Astrocyte of the hippocampus (primary cell): Measurements from ENCODE around the gene ARSJ.
A peak's percentile ranks its signal among the peaks of the same experiment; 100 is the strongest.

Experiments used
- DNase-seq: peaks from one replicate; pipeline ENCODE4 v3.0.0; 2011; ENCODE audit warnings: low read depth, low spot score

Gene ARSJ

DNA sequence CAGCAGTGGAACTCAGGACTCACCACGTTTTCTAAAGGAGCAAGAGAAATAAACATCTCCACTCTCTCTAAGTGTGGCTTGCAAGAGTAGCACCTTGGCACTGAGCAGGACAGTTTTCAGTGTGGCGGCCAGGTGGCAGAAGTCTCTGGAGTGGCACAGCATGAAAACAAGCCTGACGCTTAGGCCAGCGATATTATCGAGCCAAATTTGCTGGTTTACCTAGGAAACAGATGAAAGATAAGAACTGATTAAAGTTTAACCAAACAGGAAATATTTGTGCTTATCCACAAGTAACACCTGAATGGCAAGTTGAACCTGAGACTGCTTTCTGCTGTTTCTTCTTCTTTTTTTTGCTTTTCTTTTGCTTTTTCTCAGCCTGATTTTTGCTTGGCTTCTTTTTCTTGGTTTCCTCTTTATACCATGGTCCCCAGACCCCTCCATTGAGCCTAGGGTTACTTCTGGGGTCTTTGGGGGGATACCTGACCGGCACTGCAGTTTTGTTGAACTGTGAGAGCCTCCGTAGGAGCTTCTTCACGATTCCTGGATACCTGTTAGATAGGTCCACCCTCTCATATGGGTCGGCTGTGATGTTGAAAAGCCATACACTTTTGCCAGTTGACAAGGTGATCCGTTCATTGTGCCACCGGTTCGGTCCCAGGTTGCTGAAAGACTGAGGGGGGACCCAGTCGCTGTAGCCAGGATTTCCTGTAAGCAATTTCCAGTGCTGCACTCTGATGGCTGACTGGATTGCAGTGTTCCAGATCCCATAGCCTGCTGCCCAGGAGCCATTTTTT is 77.3 kb downstream of the ARSJ start:
- no peak for DNase-seq

DNA sequence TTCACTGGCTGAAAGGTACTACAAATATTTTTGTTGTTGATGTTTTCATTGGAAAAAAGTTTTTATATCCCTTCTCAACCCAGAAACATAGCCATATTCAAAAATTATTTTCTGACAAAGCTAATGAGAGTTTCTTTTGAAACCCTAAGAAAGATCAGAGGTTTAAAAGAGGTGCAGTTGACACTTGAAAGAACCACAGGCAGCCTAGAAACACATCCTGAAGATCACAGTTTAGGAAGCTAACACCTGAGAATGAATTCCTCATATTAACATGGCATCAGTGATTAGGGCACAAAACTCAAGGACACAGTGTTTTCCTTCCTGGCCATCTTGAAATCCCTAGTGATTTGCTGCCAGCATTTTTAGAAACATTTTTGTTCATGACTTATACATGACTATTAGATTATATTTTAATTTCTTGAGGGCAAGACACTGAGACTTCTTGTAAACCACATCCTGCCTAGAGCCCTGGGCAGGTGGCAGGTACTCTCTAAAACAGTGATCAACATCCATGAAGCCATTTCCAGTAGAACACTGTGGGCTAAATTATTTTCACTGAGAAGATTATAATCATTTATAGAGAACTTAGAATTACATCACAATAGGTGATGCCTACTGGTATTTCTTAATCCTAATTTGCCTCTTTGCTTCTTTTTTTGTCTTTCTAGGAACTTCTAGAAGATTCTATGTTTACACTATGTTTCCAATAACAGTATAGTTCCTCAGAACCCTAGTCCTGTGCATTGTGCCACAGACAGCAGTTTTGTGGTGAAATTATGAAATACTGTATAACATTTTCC is 80.0 kb downstream of the ARSJ start:
- DNase-seq, result no peak

DNA sequence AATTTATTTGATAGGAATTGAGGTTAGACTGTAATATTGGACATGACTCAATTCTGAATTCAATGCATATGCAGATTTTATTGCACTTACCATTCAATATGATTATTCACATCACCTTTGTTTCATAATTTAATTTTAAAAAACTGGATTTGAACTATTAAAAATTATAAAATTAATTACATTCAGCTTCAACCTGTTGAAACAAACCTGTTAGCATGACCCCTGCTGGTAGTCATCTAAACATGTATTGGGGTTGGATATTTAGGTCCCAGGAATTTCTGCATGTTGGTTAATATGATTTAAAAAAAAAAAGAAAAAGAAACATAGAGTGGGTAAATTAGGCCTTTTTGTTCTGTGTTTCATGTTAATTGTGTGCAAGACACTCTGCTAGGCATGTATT is 85.9 kb downstream of the ARSJ start:
- DNase-seq, result no peak

DNA sequence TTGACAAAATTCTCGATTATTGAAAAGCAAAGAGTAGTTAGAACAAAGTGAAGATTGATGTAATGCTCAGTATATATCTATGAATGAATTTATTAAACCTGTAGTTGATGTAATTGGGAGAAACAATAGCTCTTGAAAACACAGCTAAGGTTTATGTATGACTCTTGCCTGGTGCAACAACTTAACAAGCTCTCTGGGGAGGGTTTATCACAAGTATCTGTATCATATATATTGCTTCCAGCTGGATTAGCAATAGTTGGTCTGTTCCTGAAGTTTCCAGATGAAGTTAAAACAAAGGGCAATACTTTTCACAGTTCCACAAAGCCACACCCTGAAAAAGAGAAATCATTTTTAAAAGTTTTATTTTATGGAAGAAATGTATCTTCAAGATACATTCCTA is 91.4 kb downstream of the ARSJ start:
- no peak for DNase-seq

DNA sequence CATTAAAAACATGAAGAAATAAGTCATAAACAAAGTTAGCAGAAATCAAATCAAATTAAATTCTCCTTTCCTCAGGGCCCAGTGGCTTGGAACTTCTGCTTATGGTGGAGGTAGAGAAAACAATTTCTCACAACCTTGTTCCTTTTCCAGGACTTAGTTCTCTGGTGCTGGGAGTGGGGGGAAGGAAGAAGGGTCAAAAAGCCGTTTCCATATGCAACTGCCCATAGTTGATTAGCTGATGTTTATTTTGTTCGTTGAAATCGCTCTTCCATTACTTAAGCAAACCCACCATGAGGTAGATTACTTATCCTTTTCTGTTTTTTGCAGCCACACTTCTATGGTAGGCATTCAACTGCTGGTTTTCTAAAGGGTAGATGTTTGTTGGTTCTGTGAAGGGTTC is 94.2 kb downstream of the ARSJ start:
- no peak for DNase-seq

DNA sequence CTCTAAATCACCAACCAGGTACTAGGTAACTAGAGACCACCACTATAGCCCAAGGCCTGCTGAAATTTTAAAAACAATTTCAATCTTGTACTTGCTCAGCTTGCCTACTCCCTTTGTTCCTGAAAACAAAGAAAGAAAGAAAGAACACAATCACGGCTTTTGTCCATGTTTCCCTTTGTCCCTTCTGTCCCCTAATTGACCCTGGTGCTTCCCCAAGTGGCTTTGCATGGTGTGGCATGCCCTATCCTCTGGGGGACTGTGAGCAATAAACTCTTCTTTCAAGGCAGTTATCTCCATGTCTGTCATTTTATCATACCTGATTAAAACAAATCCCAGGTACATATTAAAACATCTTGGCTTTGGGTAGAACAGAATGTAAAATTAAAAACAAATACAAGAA is 94.8 kb downstream of the ARSJ start:
- DNase-seq, result no peak

DNA sequence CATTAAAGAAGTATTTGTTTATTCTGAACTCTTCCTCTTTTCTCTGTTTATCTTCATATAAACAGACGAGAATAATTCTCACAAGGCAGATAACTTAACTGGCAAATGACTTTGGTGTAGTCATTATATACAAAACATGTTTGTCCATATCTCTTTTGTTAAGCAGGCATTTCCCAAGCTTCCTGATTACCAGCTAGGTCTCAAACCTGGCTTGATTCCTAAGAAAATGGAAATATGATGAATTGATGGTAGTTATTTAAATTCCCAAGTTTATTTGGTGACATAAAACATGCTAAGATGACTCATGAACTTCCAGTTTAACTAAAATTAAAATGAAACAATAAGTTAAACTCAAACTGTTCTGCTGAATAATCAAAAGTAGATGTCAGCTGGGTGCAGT is 96.8 kb downstream of the ARSJ start:
- DNase-seq, result no peak

DNA sequence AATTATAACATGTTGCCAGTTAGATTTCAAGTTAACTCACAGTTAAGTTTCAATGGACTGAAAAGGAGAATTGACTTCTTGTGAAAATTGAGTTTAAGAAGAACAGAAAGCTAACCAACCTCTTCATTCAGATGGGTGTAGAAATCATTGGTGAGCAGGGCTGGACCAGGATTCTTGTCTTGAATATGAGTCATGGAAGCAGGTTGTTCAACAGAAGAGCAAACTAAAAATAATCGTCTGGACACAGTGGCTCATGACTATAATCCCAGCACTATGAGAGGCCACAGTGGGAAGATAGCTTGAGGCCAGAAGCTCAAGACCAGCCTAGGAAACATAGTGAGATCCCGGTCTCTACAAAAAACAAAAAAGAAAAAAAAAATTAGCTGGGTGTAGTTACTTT is 98.2 kb downstream of the ARSJ start:
- peak; percentile 16 for DNase-seq

DNA sequence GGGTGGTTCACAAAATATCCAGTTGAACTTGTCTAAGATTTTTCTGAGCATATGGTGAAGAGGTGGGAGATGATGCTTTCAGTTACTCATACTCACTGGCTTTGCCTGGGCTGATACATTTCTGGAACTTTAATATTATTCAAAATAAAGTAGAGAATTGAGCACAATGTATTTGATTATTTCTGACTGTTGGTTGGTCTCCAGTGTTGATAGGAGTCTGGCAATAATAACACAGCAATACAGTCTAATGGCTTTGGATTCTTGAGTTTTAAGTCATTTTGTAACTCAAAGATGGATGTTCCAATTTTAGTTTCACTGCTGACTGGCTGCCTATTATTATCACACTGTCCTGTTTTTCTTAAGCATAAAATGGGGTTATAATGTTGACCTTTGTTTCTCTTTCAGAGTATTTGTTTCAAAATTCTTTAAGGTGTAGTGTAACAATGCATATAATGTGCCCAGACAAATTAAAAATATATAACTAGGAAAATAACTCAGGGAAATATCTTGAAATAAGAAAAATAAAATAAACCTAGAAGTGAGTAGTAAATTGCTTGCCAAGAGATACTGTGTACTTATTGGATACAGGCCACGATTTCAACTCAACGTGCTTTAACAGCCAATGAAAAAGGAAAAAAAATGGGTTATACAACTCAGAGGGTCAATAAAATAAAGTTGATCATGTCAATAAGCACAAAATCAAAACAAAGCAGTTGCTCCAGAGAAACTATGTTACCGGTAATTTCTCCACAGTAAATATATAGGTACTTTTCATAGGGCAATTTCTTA is 99.0 kb downstream of the ARSJ start:
- DNase-seq, result no peak

DNA sequence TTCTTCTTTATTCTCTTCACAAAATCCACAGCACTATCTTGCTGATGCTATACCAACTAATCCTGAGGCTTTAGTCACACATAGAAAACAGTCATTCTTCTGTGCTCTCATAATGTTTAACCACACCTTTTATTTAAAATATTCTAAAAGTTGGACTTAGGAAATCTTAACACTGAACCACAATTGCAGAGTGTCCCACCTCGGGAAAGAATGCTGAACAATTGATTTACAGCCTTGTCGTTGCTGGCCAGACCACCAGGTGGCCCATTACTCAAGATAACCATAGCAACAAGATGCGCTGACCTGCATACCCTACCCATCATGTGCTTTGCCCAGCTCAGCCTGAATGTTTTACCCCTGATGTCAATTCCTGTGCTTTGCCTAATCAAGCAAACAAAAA is 100.8 kb downstream of the ARSJ start:
- peak; percentile 78 for DNase-seq

DNA sequence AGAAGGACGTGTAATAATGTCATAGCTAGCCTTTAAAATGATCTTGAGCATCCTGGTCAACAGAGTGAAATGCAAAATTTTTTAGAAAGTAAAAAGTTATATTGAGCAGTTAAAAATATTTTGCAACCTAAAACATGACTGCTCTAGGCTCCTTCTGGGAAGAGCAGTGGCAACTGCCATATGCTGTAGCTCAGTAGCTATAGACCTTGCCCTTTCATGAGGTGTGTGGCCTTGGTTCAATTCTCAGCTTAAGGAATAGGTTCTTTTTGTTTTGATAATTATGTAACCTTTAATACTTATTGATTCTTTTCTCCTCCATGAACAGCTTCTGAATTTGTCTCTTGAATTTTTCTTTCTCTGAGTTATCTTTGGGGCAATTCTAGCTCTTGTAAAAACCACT is 105.0 kb downstream of the ARSJ start:
- no peak for DNase-seq

DNA sequence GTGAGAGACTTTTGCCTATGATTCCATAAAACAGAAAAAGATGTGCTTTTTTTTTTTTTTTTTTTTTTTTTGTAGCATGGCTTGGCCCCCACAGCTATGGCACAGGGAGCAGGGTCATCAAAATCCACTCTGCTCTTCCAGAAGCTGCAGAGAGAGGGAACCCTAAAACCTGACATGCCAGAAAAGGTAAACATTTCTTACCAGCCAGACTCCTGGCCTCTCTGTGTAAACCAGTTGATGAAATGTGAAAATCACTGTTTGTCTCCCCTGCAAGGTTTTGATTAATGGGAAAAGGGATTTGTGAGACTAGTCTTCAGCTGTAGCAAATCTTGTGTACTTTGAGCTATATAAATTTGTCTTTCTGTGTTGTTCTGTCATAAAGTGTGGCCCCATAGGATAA is 105.9 kb downstream of the ARSJ start:
- DNase-seq, result no peak

DNA sequence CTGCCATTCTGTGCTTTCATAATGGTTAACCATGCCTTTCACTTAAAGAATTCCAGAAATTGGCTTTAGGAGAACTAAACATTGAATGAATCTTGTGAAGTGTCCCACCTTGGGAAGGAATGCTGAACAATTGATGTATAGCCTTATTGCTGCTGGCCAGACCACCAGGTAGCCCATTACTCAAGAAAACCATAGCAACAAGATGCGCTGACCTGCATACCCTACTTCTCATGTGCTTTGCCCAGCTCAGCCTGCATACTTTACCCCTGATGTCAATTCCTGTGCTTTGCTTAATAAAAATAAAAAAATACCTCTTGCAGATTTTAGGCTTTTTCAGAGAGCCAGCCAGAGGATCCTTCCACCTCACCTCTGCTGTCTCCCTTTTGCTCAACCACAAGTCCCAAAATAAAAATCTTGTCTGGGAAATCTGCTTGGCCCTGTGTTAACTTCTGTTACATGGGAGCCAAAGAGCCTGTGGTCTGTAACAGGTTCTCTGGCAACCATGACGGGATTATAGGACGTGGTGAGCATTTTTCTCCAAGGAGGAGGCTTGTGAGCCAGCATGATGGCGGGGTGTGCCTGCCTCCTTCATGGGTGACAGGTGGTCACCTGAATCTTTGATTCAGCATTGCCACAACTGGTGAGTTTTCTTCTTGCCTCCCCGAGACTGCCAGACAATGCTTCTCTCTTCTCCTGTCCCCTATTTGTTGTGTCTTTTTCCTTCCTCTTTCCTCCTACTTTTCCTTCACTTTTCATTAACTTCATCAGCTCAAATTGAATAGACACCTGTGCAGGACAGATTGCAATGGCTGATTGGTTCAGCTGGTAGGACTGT is 106.8 kb downstream of the ARSJ start:
- peak; percentile 72 for DNase-seq

DNA sequence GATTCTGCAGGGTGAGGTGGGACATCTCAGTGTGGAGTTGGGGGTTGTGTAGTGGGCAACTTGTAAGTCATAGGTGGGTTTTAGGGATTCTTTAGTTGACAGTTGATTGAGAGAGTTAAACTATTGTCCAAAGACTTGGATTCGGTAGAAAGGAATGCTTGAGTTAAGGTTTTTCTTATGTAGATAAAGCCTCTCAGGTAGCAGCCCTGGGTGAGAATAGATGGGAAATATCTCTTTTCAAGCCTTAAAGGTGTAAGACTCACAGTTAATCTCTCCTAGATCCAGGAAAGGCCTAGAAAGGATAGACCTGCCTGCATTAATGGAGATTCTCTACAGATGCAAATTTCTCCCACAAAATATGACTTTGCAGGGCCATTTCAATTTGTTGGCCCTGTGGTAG is 108.4 kb downstream of the ARSJ start:
- no peak for DNase-seq

DNA sequence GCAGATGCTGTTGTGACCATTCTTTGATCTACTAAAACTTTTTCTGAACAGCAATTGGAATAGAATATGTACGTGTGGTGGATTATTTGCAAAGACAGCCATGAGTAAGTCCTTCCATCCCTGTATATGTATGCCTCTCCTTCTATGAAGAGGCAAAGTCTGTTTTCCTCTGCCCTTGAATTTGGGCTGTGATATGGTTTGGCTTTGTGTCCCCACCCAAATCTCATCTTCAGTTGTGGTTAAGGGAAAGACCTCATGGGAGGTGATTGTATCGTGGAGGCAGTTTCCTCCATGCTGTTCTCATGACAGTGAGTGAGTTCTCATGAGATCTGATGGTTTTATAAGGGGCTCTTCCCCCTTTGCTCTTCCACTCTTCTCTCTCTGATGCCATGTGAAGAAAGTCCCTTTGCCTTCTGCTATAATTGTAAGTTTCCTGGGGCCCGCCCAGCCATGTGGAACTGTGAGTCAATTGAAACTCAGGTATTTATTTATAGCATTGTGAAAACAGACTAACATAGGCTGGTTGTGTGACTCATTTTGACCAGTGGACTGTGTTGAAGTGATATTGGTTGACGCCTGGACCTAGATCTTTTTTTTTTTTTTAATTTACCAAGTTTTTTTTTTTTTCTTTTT is 109.6 kb downstream of the ARSJ start:
- peak; percentile 62 for DNase-seq

DNA sequence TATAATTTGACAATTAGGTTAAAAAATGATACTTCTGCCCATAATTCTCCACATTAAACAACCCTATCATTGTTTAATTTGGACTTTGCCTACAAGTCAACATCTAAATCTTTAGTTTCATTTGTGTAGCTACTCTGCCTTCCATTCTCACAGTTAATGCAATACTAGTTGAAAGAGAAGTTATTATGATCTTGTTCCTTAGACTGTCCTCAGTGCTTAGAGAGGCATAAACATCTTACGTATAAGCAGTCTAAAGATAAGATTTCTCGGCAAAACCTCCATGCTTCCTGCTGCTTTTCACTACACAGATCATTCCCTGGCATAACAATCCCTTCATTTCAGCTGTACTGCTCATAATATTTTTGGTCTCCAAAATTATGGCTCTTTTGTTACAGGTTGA is 112.8 kb downstream of the ARSJ start:
- DNase-seq, result no peak

DNA sequence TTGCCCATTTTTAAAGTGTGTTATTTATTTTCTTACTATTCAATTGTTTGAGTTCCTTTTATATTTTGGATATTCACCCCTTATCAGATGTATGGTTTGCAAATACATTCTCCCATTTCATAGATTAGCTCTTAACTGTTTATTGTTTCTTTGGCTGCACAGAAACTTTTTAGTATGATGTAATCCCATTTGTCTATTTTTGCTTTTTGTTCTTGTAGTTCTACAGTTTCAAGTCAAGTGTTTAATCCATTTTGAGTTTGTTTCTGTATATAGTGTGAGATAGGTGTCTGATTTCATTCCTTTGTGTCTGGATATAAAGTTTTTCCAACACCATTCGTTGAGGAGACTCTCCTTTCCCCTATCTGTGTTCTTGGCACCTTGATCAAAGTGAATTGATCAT is 120.5 kb downstream of the ARSJ start:
- DNase-seq, result no peak

DNA sequence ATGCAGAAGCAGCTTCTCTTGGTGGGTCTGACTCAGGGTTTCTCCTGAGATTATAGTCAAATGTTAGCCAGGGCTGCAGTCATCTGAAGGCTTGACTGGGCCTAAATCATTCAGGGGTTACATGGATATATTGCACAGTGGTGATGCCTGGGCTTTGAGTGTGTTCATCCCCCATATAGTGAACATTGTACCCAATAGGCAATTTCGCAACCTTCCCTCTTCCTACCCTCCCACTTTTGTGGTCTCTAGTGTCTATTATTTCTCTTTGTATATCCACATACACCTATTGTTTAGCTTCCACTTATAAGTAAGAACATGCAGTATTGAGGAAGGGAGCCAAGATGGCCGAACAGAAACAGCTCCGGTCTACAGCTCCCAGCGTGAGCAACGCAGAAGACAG is 127.6 kb downstream of the ARSJ start:
- DNase-seq, result no peak
